K562 (cell line): Measurements from ENCODE around the gene ZNF669. TPM values are rescaled to one million over a fixed set of nuclear protein-coding genes. Genes with fewer than 3 reads are reported as not detected.

Experiments
- CUX1 ChIP-seq: fragments of 200-800 bp; sonication (Bioruptor generic); IDR thresholded peaks from 2 replicates; pipeline ENCODE4 v1.6.1; 2016; ENCODE audit warnings: missing genetic modification characterization, missing compliant biosample characterization
- DPF2 ChIP-seq: fragments of 450-650 bp; IDR thresholded peaks from 2 replicates; pipeline ENCODE4 v1.6.1; 2016
- E2F6 ChIP-seq, 2 experiments: IDR thresholded peaks; 2 replicates each; pipeline ENCODE4 v1.6.1; 2011; ENCODE audit warnings: borderline replicate concordance in 1 of 2, control low read depth in 1 of 2, low read depth in 1 of 2, low read length in 1 of 2, mild to moderate bottlenecking in 1 of 2, mixed read lengths in 1 of 2, moderate library complexity in 1 of 2; ENCODE audit not compliant: insufficient read depth in 1 of 2, insufficient read length in 1 of 2, poor library complexity in 1 of 2, severe bottlenecking in 1 of 2; ENCODE audit errors: extremely low read depth in 1 of 2
- ETS1 ChIP-seq: conservative IDR thresholded peaks from 2 replicates; pipeline ENCODE4 v1.6.1; 2011; ENCODE audit warnings: low read depth, mild to moderate bottlenecking, low read length; ENCODE audit not compliant: control insufficient read depth
- FOXK2 ChIP-seq, 2 experiments: fragments of 450-650 bp; IDR thresholded peaks in 1 of 2; conservative IDR thresholded peaks in 1 of 2; 2 replicates each; pipeline ENCODE4 v1.6.1; 2016; ENCODE audit warnings: low read depth in 2 of 2, mild to moderate bottlenecking in 1 of 2
- GATA2 ChIP-seq: sonication (generic); formaldehyde crosslinking; IDR thresholded peaks from 2 replicates; pipeline ENCODE4 v1.4.0; 2020; ENCODE audit warnings: mild to moderate bottlenecking, missing genetic modification reagents
- HCFC1 ChIP-seq: IDR thresholded peaks from 2 replicates; pipeline ENCODE4 v1.6.1; 2012; ENCODE audit warnings: low read depth, low read length, improper control_type of control experiment
- HNRNPL ChIP-seq: fragments of 200-400 bp; formaldehyde crosslinking; IDR thresholded peaks from 2 replicates; pipeline ENCODE4 v1.6.1; 2017; ENCODE audit warnings: low read depth, mild to moderate bottlenecking, low read length
- HOXB6 ChIP-seq: fragments of 250-450 bp; sonication (Bioruptor Pico); IDR thresholded peaks from 2 replicates; pipeline ENCODE4 v1.5.1; 2022; ENCODE audit warnings: mild to moderate bottlenecking, borderline replicate concordance
- MCM7 ChIP-seq, 2 experiments: fragments of 450-650 bp; IDR thresholded peaks; 2 replicates each; pipeline ENCODE4 v1.6.1; 2016 to 2018
- PCBP1 ChIP-seq: fragments of 200-400 bp; formaldehyde crosslinking; IDR thresholded peaks from 2 replicates; pipeline ENCODE4 v1.6.1; 2018; ENCODE audit warnings: mild to moderate bottlenecking, low read depth, low read length; ENCODE audit not compliant: poor library complexity, severe bottlenecking
- POLR2H ChIP-seq: IDR thresholded peaks from 2 replicates; pipeline ENCODE4 v1.6.1; 2016; ENCODE audit warnings: missing genetic modification characterization, low read depth, mild to moderate bottlenecking, control low read depth, missing compliant biosample characterization, moderate library complexity
- RB1 ChIP-seq: fragments of 450-650 bp; IDR thresholded peaks from 2 replicates; pipeline ENCODE4 v1.6.1; 2017; ENCODE audit warnings: low read depth, mild to moderate bottlenecking
- TOE1 ChIP-seq, 2 experiments: fragments of 450-650 bp in 1 of 2; sonication (generic) in 1 of 2; formaldehyde crosslinking in 1 of 2; IDR thresholded peaks; 2 replicates each; pipeline versions ENCODE4 v1.7.1 to v1.8.0; 2016 to 2022; ENCODE audit warnings: borderline replicate concordance in 2 of 2, mild to moderate bottlenecking in 2 of 2, antibody characterized with exemption in 1 of 2, inconsistent platforms in 1 of 2, low read depth in 1 of 2, missing genetic modification reagents in 1 of 2, moderate library complexity in 1 of 2
- ZNF311 ChIP-seq: fragments of 250-450 bp; sonication (Bioruptor Pico); IDR thresholded peaks from 2 replicates; pipeline ENCODE4 v1.4.0; 2020; ENCODE audit warnings: mild to moderate bottlenecking, moderate library complexity
- ZNF444 ChIP-seq: fragments of 250-450 bp; sonication (Bioruptor Pico); IDR thresholded peaks from 2 replicates; pipeline ENCODE4 v1.4.0; 2020; ENCODE audit warnings: mild to moderate bottlenecking, moderate library complexity
- polyA plus RNA-seq, 8 experiments: library from polyadenylated mRNA; depleted of rRNA in 4 of 8; stranded (reverse) in 5 of 8; unstranded in 3 of 8; fragments of >200 nt; fragmentation: Nextera tagmentation in 2 of 8; fragmentation: Illumina TruSeq in 1 of 8; extraction: Ambion mirVana in 2 of 8; extraction: Trizol in 1 of 8; gene quantifications; 2 replicates each; pipeline versions ENCODE4 v1.2.1 to v1.2.3, GENCODE V29; 2011 to 2014; ENCODE audit warnings: inconsistent platforms in 1 of 8, missing spikeins in 1 of 8
- total RNA-seq, 7 experiments: library from RNA; depleted of rRNA in 6 of 7; stranded (reverse); fragments of >200 nt in 6 of 7; fragmentation: Illumina TruSeq in 2 of 7; extraction: Trizol in 2 of 7; gene quantifications; 2 replicates each; pipeline versions ENCODE4 v1.2.1 to v1.2.3, GENCODE V29; 2011 to 2021; ENCODE audit warnings: low replicate concordance in 1 of 7

The ZNF669 gene
- total and polyA plus RNA-seq, 9 of the 15 experiments (the other 6 are each of a cell fraction or from before 2014, with no cell fraction given), result 5.3 to 18.3 (median 10.2) TPM

- no peak for TF ChIP-seq CUX1 (CRISPR knock-in tag)
- TF ChIP-seq MCM7 (IDR thresholded peaks at IDR 0.05), result no peak
- no peak for TF ChIP-seq GATA2 (CRISPR knock-in tag)
- TF ChIP-seq ZNF311 (CRISPR knock-in tag), result no peak
- peak; percentile 32; the same call in 1 of the 2 replicates for TF ChIP-seq TOE1 (IDR thresholded peaks at IDR 0.05; ENCODE audit: borderline replicate concordance)
- no peak for TF ChIP-seq TOE1 (CRISPR knock-in tag; IDR thresholded peaks at IDR 0.05; ENCODE audit: borderline replicate concordance, low read depth)
- TF ChIP-seq RB1, result peak; percentile 77
- no peak for TF ChIP-seq POLR2H
- TF ChIP-seq HCFC1, result peak; percentile 11; the same call in 1 of the 2 replicates
- peak; percentile 84 to 86 for TF ChIP-seq E2F6 (IDR thresholded peaks at IDR 0.05; ENCODE audit: borderline replicate concordance in 1 of 2, extremely low read depth in 1 of 2, insufficient read depth in 1 of 2, insufficient read length in 1 of 2, low read depth in 1 of 2, low read length in 1 of 2, poor library complexity in 1 of 2, severe bottlenecking in 1 of 2)
- 0 out of 2 replicates have a peak, but pooled peaks have one; percentile 22 for TF ChIP-seq DPF2
- TF ChIP-seq ETS1, result peak; percentile 67; the same call in 1 of the 2 replicates
- no peak for TF ChIP-seq HOXB6 (CRISPR knock-in tag)
- no peak for TF ChIP-seq ZNF444 (CRISPR knock-in tag)
- peak; percentile 87 for TF ChIP-seq HNRNPL
- TF ChIP-seq FOXK2 (conservative IDR thresholded peaks at IDR 0.05 in 1 of 2, IDR thresholded peaks at IDR 0.05 in 1 of 2; ENCODE audit: low read depth in 2 of 2), result peak; percentile 16 to 58; a peak in 1 of 4 replicates
- peak; percentile 86 for TF ChIP-seq PCBP1
- TF ChIP-seq, all 486 proteins: peak for 104
Observed at GRCh38 chr1:247111700-247112478, 7.7 kb upstream of the ZNF669 start (continued).
